ENCODE results near the gene FSD1. TPM values are rescaled to one million over a fixed set of nuclear protein-coding genes. Genes with fewer than 3 reads are reported as not detected.

Gene FSD1
- total RNA-seq (2022; extraction: Qiagen RNA extraction; ENCODE audit: low read depth) = 6.0 to 10.8 TPM (median 8.6 TPM) in 5 replicates

DNA sequence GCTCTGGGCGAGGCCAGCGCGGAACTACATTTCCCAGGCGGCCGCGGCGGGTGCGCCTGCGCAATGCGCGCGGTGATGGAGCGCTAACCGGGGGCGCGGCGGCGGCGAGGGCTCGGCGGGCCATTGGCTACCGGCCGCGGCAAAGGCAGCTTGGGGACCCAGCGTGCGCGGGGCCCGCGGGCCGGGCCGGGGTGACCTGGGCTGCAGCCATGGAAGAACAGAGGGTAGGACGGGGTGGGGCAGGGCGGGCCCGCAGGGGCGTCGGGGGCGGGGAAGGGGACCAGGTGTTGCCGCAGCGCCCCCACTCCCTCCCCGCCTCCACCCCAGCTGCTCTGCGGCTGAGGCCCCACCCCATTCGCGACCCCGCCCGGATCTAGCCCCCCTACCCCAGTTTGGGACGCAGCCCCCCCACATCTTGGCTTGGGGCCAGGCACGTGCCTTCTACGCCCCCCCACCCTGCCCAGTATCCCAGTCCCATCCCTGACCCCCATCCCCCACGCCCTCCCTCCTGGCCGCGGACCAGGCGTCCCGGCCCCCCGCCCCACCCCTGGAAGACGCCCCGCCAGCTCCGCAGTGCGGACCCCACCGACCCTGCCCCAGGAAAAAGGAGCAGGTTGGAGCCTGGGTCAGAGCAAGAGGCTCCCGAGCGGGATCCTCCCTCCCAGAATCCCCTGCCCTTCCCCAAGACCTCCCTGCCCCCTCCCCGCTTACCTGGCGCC, at the start of gene FSD1:
Gene FSD1 (plus strand): TSS at position 61 of the 719 bp plus-strand sequence. CDS start 149 bp downstream, at position 210.

DNA sequence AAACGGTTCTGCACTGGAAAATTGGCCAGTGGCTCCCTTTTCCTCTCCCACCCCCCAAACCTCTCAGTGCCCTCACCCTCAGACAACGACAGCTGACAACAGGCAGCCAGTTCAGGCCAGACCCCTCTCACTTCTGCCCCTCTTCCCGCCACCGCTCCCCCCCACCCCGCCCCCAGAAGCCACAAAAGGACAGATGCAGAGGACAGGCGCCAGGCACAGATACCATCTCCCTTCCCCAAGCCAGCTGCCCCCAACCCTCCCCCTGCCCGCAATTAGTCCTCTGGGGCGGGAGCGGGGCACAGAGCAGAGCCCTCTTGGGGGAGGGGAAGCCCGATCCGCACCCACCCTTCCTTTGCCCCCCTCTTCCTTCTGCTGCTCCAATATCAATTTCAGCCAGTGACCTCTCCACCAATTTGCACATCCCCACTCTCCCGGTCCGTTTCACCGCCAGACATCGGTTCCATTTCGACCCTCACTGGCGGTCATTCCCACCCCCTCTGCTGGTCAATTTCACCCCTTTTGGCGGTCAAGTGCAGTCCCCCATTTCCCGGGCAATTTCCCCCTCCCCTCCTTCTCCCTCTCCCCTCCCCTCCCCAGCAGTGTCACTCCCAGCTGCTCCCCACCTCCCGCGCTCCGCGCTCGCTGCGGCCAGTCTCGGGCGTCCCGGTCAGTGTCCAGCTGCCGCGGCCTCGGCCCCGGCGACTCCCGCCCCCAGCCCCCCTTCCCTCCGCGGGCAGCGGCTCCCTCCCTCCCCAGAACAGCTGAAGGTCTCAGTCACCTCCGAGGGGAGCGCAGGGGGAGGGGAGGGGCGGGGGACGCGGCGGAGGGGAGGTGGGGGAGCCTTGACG, 25.8 kb upstream of the FSD1 start, which contains the start of gene SHD:
Gene SHD (plus strand): TSS at position 848 of the 848 bp plus-strand sequence. CDS start 798 bp downstream, outside the sequence.

DNA sequence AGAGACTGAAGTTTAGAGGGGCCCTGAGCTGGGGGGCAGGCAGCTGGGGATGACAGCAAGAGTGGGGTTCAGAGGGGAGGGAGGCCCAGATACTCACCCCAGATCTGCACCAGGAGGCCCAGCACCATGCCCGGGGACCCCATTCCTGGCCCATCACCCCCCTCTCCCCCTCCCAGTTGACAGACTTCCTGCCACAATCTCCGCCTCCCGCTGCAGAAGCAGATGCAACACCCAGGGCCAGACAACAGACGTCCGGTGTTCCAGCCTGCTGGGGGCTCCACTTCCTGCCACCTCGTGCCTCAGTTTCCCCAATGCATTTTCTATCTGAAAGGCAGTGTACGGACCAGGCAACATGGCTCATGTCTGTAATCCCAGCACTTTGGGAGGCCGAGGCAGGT, 2.2 kb upstream of the FSD1 start, which contains the start of gene TMIGD2:
Gene TMIGD2 (minus strand): TSS at position 147 of the 398 bp plus-strand sequence. CDS start 4 bp downstream, at position 143.

DNA sequence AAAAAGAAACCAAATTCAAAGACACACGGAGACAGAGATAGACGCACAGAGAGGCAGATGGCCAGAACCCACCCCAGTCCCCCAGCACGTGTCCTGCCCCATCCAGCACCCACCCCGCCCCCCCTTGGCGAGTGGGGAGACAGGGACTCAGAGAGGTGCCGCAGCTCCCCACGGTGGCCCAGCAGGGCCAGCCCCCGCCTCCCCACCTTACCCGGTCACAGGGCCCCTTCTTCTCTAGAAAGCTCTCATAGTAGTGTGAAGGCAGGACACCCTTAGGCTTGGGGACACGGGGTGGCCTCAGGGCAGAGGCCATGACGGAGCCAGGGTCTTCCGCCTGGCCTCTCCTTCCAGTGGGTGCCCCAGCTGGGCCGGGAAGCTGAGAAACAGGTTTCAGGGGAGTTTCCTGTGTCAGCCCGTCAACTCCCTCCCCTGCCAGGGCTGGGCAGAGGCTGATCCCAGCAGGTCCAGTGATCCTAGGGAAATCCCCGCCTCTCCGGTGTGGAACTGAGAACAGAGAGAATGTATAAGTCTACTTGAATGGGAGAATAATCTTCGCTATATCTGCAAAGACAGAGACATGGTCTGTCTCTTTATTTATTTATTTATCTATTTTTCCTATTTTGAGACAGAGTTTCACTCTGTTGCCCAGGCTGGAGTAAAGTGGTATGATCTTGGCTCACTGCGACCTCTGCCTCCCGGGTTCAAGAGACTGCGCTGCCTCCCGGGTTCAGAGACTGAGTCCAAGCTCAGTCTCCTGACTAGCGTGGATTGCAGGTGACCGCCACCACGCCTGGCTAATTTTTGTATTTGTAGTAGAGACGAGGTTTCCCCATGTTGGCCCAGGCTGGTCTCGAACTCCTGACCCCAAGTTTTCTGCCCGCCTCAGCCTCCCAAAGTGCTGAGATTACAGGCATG, 34.3 kb downstream of the FSD1 start, which contains the start of gene STAP2:
Gene STAP2 (minus strand): TSS at position 387 of the 915 bp plus-strand sequence. CDS start 74 bp downstream, at position 313.

DNA sequence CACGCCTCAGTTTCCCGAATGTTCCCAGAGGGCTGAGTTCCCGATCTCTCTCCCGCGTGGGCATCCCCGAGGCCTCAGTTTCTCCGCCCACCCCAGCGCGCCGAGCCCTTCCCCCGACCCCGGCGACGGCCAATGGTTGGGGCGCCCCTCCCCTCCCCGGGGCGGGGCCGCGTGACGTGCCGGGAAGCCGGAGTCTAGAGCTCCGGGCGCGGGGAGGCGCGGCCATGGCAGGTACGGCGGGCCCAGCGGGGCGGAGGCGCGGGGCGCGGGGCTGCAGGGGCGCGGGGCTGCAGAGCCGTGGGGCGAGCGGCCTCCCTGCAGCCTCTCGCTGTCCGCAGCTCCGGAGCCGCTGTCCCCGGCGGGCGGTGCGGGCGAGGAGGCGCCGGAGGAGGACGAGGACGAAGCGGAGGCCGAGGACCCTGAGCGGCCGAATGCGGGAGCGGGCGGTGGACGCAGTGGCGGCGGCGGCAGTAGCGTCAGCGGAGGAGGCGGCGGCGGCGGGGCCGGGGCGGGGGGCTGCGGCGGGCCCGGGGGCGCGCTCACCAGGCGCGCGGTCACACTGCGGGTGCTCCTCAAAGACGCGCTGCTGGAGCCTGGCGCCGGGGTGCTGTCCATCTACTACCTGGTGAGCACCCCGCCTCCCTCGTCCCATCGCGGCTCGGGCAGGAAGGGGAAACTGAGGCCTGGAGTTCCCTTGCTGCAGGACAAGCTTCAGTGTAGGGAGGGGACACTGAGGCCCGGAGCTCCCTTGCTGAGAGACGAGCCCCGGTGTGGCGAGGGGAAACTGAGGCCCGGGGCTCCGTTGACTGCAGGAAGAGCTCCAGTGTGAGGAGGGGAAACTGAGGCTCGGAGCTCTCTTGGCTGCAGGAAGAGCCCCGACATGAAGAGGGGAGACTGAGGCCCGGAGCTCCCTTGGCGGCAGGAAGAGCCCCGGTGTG, 39.2 kb downstream of the FSD1 start, which contains the start of gene MPND:
Gene MPND (plus strand): TSS at position 193 of the 938 bp plus-strand sequence. CDS start 32 bp downstream, at position 225.

Other genes starting within 250 kb of the FSD1 start
- 12.7 to 28.0 TPM (median 21.6 TPM) in 5 replicates for gene ZBTB7A, start 237.7 kb upstream of the FSD1 start, total RNA-seq (2022; extraction: Qiagen RNA extraction; ENCODE audit: low read depth)
- 118 to 176 TPM (median 167 TPM) in 5 replicates for gene MAP2K2, start 180.5 kb upstream of the FSD1 start, total RNA-seq (2022; extraction: Qiagen RNA extraction; ENCODE audit: low read depth)
- gene CREB3L3, start 151.0 kb upstream of the FSD1 start, total RNA-seq (2022; extraction: Qiagen RNA extraction; ENCODE audit: low read depth) = 0.08 to 0.39 TPM (median 0.11 TPM) in 4 of 5 replicates, not detected in the other
- 17.4 to 39.4 TPM (median 36.8 TPM) in 5 replicates for gene SIRT6, start 122.0 kb upstream of the FSD1 start, total RNA-seq (2022; extraction: Qiagen RNA extraction; ENCODE audit: low read depth)
- 0.16 to 0.34 TPM (median 0.31 TPM) in 5 replicates for gene ANKRD24, start 121.9 kb upstream of the FSD1 start, total RNA-seq (2022; extraction: Qiagen RNA extraction; ENCODE audit: low read depth)
- gene EBI3, start 75.1 kb upstream of the FSD1 start, total RNA-seq (2022; extraction: Qiagen RNA extraction; ENCODE audit: low read depth) = 1.5 to 4.8 TPM (median 3.0 TPM) in 5 replicates
- gene YJU2, start 57.5 kb upstream of the FSD1 start, total RNA-seq (2022; extraction: Qiagen RNA extraction; ENCODE audit: low read depth) = 17.1 to 23.9 TPM (median 21.5 TPM) in 5 replicates
- not detected in 5 replicates for gene SHD, start 25.3 kb upstream of the FSD1 start, total RNA-seq (2022; extraction: Qiagen RNA extraction; ENCODE audit: low read depth)
- gene TMIGD2, start 2.2 kb upstream of the FSD1 start, total RNA-seq (2022; extraction: Qiagen RNA extraction; ENCODE audit: low read depth) = not detected in 5 replicates
- gene STAP2, start 34.2 kb downstream of the FSD1 start, total RNA-seq (2022; extraction: Qiagen RNA extraction; ENCODE audit: low read depth) = 0.12 to 0.47 TPM in 2 of 5 replicates, not detected in the others
- 7.0 to 13.3 TPM (median 10.1 TPM) in 5 replicates for gene MPND, start 39.0 kb downstream of the FSD1 start, total RNA-seq (2022; extraction: Qiagen RNA extraction; ENCODE audit: low read depth)
- 36.6 to 63.4 TPM (median 61.9 TPM) in 5 replicates for gene SH3GL1, start 95.9 kb downstream of the FSD1 start, total RNA-seq (2022; extraction: Qiagen RNA extraction; ENCODE audit: low read depth)
- 19.7 to 27.3 TPM (median 24.6 TPM) in 5 replicates for gene CHAF1A, start 98.0 kb downstream of the FSD1 start, total RNA-seq (2022; extraction: Qiagen RNA extraction; ENCODE audit: low read depth)
- gene UBXN6, start 153.2 kb downstream of the FSD1 start, total RNA-seq (2022; extraction: Qiagen RNA extraction; ENCODE audit: low read depth) = 30.7 to 66.9 TPM (median 55.5 TPM) in 5 replicates
- gene HDGFL2, start 167.7 kb downstream of the FSD1 start, total RNA-seq (2022; extraction: Qiagen RNA extraction; ENCODE audit: low read depth) = 19.3 to 33.2 TPM (median 30.4 TPM) in 5 replicates
- gene PLIN4, start 213.9 kb downstream of the FSD1 start, total RNA-seq (2022; extraction: Qiagen RNA extraction; ENCODE audit: low read depth) = 0.19 to 0.28 TPM (median 0.23 TPM) in 5 replicates
- 0.16 to 0.32 TPM in 2 of 5 replicates, not detected in the others for gene PLIN5, start 230.6 kb downstream of the FSD1 start, total RNA-seq (2022; extraction: Qiagen RNA extraction; ENCODE audit: low read depth)
- gene LRG1, start 235.4 kb downstream of the FSD1 start, total RNA-seq (2022; extraction: Qiagen RNA extraction; ENCODE audit: low read depth) = 0.08 to 0.21 TPM (median 0.09 TPM) in 3 of 5 replicates, not detected in the others